ENCODE measurements around the gene SPSB4. TPM values are rescaled to one million over a fixed set of nuclear protein-coding genes. Genes with fewer than 3 reads are reported as not detected.
"Not testable (repeated sequence)": the region's sequence is repeated elsewhere in the genome, so short reads cannot be mapped to it uniquely, and the experiment has no call there.

SPSB4 gene
- polyA plus RNA-seq, 4 donors: 16.1 to 20.2 (median 17.2) TPM

- DNase-seq (ENCODE audit: low read depth in 4 of 4, low spot score in 3 of 4): not testable (repeated sequence)
Observed at GRCh38 chr3:141113680-141114079, 62.5 kb downstream of the SPSB4 start.

- no peak for DNase-seq (ENCODE audit: low read depth in 4 of 4, low spot score in 3 of 4)
Observed at GRCh38 chr3:141114179-141114745, 63.1 kb downstream of the SPSB4 start.

- DNase-seq (ENCODE audit: low read depth in 4 of 4, low spot score in 3 of 4): no peak
Observed at GRCh38 chr3:141114816-141115460, 63.8 kb downstream of the SPSB4 start.

GRCh38 chr3:141115789-141116541, 64.8 kb downstream of the SPSB4 start:
- DNase-seq (ENCODE audit: low read depth in 4 of 4, low spot score in 3 of 4): peak in 1 of 4 donors; percentile 53

- DNase-seq (ENCODE audit: low read depth in 4 of 4, low spot score in 3 of 4): no peak
Observed at GRCh38 chr3:141116721-141117120, 65.6 kb downstream of the SPSB4 start.

- not testable (repeated sequence) for DNase-seq (ENCODE audit: low read depth in 4 of 4, low spot score in 3 of 4)
Observed at GRCh38 chr3:141117982-141118381, 66.8 kb downstream of the SPSB4 start.

- no peak for DNase-seq (ENCODE audit: low read depth in 4 of 4, low spot score in 3 of 4)
Observed at GRCh38 chr3:141122455-141123030, 71.4 kb downstream of the SPSB4 start.

GRCh38 chr3:141123677-141124410, 72.7 kb downstream of the SPSB4 start:
- no peak for DNase-seq (ENCODE audit: low read depth in 4 of 4, low spot score in 3 of 4)

GRCh38 chr3:141124715-141125114, 73.6 kb downstream of the SPSB4 start:
- no peak for DNase-seq (ENCODE audit: low read depth in 4 of 4, low spot score in 3 of 4)

GRCh38 chr3:141125351-141125750, 74.2 kb downstream of the SPSB4 start:
- no peak for DNase-seq (ENCODE audit: low read depth in 4 of 4, low spot score in 3 of 4)

GRCh38 chr3:141126661-141127343, 75.7 kb downstream of the SPSB4 start:
- DNase-seq (ENCODE audit: low read depth in 4 of 4, low spot score in 3 of 4): no peak

- DNase-seq (ENCODE audit: low read depth in 4 of 4, low spot score in 3 of 4): no peak
Observed at GRCh38 chr3:141127344-141128125, 76.4 kb downstream of the SPSB4 start.

GRCh38 chr3:141128126-141128777, 77.1 kb downstream of the SPSB4 start:
- no peak for DNase-seq (ENCODE audit: low read depth in 4 of 4, low spot score in 3 of 4)

GRCh38 chr3:141129049-141129448, 77.9 kb downstream of the SPSB4 start:
- no peak for DNase-seq (ENCODE audit: low read depth in 4 of 4, low spot score in 3 of 4)

GRCh38 chr3:141129541-141130011, 78.4 kb downstream of the SPSB4 start:
- DNase-seq (ENCODE audit: low read depth in 4 of 4, low spot score in 3 of 4): no peak

- DNase-seq (ENCODE audit: low read depth in 4 of 4, low spot score in 3 of 4): no peak
Observed at GRCh38 chr3:141143517-141143916, 92.4 kb downstream of the SPSB4 start.

- no peak for DNase-seq (ENCODE audit: low read depth in 4 of 4, low spot score in 3 of 4)
Observed at GRCh38 chr3:141146979-141147470, 95.9 kb downstream of the SPSB4 start.

- no peak for DNase-seq (ENCODE audit: low read depth in 4 of 4, low spot score in 3 of 4)
Observed at GRCh38 chr3:141147657-141148056, 96.5 kb downstream of the SPSB4 start.

GRCh38 chr3:141148169-141148568, 97.0 kb downstream of the SPSB4 start:
- DNase-seq (ENCODE audit: low read depth in 4 of 4, low spot score in 3 of 4): no peak
